Measurements from ENCODE around the gene RBM4B. TPM values are rescaled to one million over a fixed set of nuclear protein-coding genes. Genes with fewer than 3 reads are reported as not detected.

RBM4B gene
- total and polyA plus RNA-seq, 8 donors: 11.3 to 61.4 (median 16.1) TPM; not detected in 1

DNA sequence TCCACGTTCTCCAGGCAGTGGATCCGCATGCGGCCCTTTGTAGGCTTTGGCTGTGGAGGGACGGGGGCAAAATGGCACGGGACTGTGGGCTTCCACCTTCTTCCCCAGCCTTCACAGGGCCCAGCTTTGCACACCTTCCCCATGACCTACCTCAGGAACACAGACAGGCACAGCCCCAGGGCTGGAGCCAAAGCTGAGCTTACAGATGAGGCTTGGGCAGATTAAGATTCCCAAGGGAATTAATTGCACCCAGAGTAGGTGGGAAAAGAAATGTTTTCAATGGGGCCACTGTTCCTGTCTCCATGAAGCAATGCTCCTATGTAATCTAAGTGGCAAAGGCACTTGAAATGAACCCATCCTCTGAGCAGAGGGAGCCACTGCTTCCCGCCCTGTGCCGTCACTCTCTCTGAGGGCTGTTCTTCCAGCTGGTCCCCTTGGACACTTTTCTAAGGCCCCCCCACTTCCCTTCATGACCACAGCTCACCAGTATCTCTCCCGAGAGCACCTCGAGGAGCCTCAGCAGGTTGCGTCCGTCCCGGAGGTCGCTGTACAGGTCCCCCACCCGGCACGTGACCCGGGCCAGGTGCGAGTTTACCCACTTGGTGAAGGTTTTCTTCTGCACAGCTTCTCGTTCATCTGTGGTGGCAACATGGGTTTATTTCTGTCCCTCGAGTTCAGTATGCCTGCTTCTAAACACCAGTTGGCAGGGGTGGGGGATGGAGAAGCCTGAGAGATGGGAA is 37.8 kb upstream of the RBM4B start:
- intact Hi-C loops (cut with DNase I; ENCODE audit: low total_unique reads): no loop called here
- H3K36me3 ChIP-seq: peaks cover 0 to 15% (median 0%) of the 10 kb centered on the region in 4 donors
- TF ChIP-seq EP300 (IDR thresholded peaks at IDR 0.05) (no peak), POLR2A (IDR thresholded peaks at IDR 0.05) (no peak), POLR2AphosphoS5 (IDR thresholded peaks at IDR 0.05) (no peak)
- TF ChIP-seq, protein P1, sequence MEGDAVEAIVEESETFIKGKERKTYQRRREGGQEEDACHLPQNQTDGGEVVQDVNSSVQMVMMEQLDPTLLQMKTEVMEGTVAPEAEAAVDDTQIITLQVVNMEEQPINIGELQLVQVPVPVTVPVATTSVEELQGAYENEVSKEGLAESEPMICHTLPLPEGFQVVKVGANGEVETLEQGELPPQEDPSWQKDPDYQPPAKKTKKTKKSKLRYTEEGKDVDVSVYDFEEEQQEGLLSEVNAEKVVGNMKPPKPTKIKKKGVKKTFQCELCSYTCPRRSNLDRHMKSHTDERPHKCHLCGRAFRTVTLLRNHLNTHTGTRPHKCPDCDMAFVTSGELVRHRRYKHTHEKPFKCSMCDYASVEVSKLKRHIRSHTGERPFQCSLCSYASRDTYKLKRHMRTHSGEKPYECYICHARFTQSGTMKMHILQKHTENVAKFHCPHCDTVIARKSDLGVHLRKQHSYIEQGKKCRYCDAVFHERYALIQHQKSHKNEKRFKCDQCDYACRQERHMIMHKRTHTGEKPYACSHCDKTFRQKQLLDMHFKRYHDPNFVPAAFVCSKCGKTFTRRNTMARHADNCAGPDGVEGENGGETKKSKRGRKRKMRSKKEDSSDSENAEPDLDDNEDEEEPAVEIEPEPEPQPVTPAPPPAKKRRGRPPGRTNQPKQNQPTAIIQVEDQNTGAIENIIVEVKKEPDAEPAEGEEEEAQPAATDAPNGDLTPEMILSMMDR (IDR thresholded peaks at IDR 0.05): no peak
- no peak overlapping the region for H3K4me3 ChIP-seq
- 90 to 95% (median 94%) methylated on average over 19 of the region's 19 CpGs for WGBS, 5 donors
- H3K4me1 ChIP-seq: peaks cover 4 to 25% (median 10%) of the 10 kb centered on the region in 4 donors
- no peak for DNase-seq
- H3K9me3 ChIP-seq: no peaks in the 10 kb centered on the region
- H3K27ac ChIP-seq: no peak overlapping the region
- H3K27me3 ChIP-seq: peaks cover 0 to 13% (median 0%) of the 10 kb centered on the region in 3 donors

DNA sequence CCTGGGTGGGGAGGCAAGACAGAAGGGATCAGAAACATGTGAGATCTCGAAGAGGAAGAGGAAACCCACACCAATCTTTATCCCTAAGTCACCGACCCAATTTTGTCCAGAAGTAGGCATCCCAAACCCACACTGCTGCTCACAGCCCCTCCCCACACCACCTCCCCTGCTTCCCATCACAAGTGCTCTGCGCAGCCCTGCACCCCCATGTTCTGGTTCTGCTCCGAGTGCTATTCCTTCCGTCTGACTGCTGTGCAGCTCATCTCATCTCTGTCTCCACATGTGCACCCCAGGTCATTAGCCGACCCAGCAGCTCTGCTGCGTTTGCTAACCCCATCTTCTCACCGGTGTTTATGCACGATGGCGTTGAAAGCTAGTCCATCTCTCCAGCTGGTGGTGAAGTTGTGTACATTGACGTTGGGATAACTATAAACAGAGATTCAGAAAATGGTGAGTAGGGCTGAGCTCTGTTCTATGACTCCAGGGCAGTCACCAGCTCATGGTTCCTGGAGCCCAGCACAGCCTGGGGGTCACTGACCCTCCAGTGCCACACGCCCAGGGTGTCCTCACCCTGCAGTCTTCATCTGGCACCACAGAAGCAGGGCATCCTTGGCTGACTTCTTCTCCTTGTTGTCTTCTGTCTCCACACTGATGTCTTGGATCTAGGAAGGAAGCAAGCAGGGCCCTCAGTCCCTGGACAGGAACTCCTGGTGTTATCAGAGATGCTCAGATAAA is 36.2 kb upstream of the RBM4B start:
- Histone ChIP-seq H3K27me3 (peaks cover 0 to 13% (median 0%) of the 10 kb centered on the region in 3 donors), H3K9me3 (no peaks in the 10 kb centered on the region), H3K27ac (no peak overlapping the region), H3K4me3 (no peak overlapping the region), H3K36me3 (peaks cover 0 to 15% (median 0%) of the 10 kb centered on the region in 4 donors), H3K4me1 (peaks cover 0 to 12% (median 7%) of the 10 kb centered on the region in 4 donors)
- TF ChIP-seq, protein P1 (IDR thresholded peaks at IDR 0.05): no peak
- 63 to 79% (median 67%) methylated on average over 12 of the region's 12 CpGs for WGBS, 5 donors
- DNase-seq: no peak
- intact Hi-C loops (cut with DNase I; ENCODE audit: low total_unique reads): no loop called here

DNA sequence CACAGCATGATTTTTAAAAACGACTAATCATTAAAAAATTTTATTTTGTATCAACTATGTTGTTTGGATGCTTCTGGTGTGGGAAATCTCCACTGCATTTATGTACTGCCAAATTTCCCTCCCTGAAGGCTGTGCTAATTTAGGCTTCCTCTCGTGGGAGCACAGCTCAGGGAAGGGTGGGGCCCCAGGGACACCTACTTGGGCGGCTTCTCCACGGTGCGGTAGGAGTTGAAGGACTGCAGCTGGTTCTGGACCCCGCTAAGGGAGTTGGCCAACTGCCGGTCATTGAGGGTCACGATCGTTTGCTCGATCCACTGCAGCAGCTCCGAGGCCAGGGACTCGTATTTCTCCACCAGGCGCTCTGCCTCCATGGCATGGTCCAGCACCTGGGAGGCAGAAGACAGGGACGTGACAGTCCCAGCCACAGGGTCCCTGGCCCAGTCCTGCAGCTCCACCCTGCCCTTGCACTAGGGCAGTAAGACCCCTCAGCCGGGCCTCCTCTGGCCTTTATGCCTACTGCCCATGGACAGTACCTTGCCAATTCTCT is 32.8 kb upstream of the RBM4B start:
- Histone ChIP-seq H3K4me3 (no peak overlapping the region), H3K27me3 (no peaks in the 10 kb centered on the region), H3K36me3 (peaks cover 0 to 15% (median 0%) of the 10 kb centered on the region in 4 donors), H3K9me3 (no peaks in the 10 kb centered on the region), H3K27ac (no peak overlapping the region), H3K4me1 (no peaks in the 10 kb centered on the region)
- no peak for DNase-seq
- intact Hi-C loops (cut with DNase I; ENCODE audit: low total_unique reads): no loop called here
- no peak for TF ChIP-seq EP300 (IDR thresholded peaks at IDR 0.05)
- no peak for TF ChIP-seq POLR2AphosphoS5 (IDR thresholded peaks at IDR 0.05)
- TF ChIP-seq, protein P1 (IDR thresholded peaks at IDR 0.05): no peak
- no peak for TF ChIP-seq POLR2A (IDR thresholded peaks at IDR 0.05)
- 83 to 87% (median 86%) methylated on average over 7 to 15 of the region's 15 CpGs for WGBS, 5 donors

DNA sequence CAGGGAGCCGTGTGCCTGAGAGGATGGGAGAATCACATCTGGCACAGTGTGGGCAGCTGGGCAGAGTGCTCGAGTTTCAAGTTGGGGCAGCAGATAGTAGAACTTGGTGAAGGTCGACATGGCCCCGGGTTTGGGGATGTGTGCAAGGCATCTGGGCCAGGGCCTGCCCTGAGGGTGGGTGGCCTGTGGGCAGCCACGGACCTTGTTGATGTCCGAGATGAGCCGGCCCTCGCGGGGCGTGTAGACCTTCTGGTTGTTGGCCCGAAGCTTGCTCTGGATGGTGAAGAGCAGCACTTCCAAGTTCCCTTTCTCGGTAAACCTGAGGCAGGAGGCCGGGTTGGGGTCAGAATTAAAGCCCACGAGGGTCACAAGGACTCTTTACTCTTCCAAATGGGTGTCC is 31.0 kb upstream of the RBM4B start:
- intact Hi-C loops (cut with DNase I; ENCODE audit: low total_unique reads): no loop called here
- no peaks in the 10 kb centered on the region for H3K4me1 ChIP-seq
- H3K4me3 ChIP-seq: no peak overlapping the region
- TF ChIP-seq POLR2A (IDR thresholded peaks at IDR 0.05) (no peak), POLR2AphosphoS5 (IDR thresholded peaks at IDR 0.05) (no peak), EP300 (IDR thresholded peaks at IDR 0.05) (no peak)
- TF ChIP-seq, protein P1 (IDR thresholded peaks at IDR 0.05): no peak
- WGBS, 5 donors: 93 to 97% (median 95%) methylated on average over 14 of the region's 14 CpGs
- no peaks in the 10 kb centered on the region for H3K27me3 ChIP-seq
- no peak overlapping the region for H3K27ac ChIP-seq
- H3K36me3 ChIP-seq: peaks cover 0 to 6% (median under 1%) of the 10 kb centered on the region in 4 donors
- H3K9me3 ChIP-seq: no peaks in the 10 kb centered on the region
- DNase-seq: no peak

Measured in stomach (tissue), 9 donors.